ENCODE results near the gene PREX1.

Gene PREX1

DNA sequence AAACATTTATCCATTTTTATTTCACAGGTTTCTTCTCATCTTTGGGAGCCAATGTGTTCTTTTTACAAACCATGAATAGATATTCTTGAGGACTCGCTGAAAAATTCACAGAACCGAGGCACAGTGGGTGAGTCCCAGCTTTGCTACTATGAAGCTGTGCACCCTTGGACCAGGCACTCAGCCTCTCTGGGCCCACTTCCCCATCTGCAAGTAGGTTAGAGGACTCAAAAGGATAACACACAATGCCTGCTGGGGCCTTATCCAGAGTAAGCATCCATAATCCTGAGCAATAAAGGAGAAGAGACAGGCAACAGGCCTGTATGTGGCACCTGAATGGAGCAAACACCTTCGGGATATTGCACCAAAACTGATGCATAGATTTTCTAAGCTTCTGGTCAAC is 153.3 kb downstream of the PREX1 start:
- no peak for DNase-seq

DNA sequence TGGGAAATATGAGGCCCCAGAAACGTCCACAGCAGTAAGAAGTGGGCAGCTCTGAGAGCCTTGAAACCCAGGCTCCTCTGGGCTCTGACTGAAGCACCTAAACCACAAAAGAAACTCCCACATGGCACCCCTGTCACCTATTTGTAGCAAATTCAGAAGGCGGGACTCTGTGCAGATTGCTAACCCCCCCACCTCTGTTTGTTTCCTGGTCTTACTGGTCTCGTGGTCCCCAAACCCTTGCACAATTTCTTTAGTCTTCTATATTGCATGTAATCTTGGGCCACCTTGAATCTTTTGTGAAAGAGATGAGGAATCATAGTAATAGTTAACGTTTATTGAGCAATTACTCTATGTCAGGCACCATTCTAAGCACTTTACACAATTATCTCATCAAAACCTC is 154.3 kb downstream of the PREX1 start:
- no peak for DNase-seq

DNA sequence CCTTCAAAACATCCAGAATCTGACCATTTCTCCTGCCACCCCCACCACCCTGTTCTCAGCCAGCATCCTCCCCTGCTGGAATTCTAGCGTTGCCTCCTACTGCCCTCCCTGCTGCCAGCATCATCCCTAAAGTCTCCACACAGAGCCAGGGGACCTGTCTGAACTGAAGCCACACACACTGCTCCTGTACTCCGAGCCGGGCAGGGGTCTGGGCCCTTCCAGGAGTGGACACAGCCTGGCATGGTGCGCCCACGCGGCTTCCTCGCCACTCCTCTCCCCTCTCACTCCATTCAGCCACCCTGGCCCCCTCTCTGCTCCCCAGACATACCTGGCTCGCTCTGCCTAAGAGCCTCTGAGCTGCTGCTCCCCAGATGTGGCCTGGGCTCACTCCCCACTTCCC is 155.5 kb downstream of the PREX1 start:
- no peak for DNase-seq

DNA sequence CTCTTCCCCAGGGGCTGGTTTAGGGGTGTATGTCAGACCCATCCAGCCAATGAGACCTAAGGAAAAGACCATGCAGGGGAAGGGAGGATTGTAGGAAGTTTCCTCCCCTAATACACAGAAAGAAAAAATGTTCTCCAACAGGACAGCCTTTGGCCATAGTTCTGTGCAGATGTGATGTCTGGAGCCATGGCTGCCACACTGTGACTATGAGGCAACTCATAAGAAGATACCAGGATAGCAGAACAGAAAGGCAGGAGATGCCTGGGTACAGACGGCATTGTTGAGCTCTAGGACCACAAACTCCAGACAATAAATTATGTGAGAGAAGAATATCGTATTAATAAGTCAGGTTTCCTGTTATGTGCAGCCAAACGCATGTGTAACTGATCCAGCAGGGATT is 156.7 kb downstream of the PREX1 start:
- no peak for DNase-seq

DNA sequence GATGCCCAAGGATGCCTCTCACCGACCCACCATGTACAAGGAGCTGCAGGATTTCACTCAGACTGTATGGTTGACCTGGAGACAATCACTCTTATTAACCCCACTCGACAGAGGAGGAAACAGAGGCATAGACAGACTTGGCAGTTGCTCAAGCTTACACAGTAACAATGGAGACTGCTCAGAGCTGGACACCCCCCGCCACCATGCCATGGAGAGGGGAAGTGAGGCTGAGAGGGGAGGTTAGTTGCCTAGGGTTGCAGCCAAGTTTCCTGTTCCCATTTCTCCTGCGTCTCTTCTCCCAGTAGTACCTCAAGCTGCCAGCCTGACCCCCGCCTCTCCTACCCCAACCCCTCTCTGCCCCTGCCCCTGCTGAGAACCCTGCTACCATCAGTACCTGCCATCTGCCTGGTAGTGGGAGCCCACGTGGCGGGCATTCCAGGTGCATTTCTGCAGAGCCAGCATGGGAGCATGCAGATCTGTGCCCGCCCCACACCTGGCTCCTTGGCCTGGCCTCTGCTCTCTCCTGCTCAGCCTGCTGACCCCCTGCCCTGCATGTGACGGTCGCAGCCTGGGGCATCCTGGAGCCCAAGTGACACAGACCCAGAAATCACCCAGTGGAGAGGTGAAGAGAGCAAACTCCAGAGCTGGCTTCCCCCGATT is 157.7 kb downstream of the PREX1 start:
- no peak for DNase-seq

DNA sequence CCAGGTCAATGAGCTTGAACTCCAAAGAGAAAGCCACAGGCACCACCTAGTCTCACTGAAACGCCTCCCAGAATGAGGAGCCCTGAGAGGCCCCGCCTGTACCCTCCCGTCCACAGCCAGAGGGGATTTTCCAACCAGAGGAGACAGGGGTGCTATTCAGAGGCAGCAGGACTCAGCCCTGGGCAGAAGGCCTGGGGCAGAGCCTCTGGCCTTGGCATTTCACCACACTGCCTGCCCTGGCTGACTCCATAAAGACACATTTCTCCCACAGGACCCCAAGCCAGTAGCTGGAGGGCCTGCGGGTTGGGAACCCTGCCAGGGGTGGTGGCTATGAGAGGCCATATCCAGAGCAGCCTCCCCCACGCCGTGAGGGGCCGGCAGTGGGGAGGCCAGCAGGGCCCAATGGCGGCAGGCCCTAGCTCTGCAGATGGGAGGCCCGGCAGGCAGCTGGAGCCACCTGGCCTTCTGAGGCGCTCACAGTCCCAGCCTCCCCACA is 159.3 kb downstream of the PREX1 start:
- no peak for DNase-seq

DNA sequence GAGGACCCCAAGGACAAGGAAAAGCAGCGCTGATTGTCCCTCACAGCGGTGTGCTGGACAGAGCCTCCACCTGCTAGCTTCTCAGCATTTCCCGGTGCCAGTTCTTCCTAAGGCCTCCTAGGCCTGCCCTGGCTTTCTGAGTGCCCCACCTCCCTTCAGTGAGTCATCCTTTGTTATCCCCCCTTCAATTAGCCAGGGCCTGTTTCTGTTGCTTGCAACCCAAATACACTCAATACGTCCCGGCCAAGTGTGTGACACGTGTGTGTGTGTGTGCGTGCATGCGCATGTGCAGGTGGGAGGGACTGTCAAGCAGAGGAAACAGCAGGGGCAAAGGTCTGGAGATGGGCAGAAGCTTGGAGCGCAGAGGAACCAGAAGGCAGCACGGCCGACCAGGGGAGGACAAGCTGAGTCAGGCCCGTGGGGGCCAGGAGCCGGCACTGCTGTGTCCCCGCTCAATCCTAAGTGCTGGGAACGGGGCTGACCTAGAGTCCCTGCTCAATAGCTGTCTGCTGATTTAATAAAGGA is 159.8 kb downstream of the PREX1 start:
- no peak for DNase-seq

DNA sequence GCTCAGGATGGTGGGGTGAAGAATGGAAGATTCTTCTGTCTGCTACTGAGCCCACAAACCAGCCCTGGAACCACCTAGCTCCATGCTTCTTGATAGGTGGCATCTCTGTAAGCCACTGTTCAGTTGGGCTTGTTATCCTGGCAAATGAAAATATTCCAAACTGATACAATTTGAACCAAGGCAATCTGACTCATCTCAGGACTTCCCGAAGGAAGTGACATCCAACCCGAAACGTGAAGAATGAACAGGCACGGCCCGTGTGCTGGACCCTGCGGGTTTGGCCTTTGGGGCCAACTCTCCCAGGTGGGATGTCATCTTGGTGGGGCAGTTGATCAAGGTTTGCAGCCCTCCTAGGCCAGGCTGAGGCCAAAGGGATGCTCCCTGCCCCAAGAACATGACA is 160.3 kb downstream of the PREX1 start:
- DNase-seq = no peak

DNA sequence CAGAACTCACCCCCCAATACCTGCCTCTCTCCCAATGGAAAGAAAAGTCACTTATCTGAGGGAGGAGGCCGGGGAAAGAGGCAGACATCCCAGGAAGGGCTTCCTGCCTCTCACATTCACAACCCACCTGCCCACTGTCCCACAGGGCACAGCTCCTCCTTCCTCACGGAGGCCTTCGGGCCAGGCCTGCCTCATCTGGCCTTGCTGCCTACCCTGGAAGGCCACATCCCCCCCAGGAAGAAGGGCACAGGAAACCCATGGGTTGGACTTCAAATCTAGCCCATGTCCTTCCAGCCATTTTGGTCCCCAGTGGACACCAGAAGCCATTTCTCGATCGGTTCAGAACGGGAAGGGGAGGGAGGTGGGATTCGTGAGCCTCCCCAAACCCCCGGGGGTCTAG is 162.0 kb downstream of the PREX1 start:
- DNase-seq = no peak

DNA sequence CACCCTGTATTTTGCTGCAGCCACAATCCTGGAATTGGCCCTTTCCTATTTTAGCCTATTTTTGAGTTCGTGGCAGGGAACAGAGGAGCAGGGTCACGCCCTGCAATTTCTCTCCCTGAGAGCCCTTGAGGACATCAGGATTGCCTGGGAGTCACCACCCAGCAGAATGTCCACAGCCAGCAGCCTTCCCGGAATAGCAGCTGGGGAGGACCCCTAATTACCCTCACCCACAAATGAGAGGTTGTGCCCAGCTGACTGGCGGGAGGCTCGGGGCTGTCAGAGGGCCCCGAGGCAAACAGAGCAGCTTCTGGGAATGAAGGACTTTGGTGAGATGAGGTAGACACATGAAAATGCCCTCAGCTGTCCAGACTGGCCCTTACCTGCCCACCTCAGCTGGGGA is 165.1 kb downstream of the PREX1 start:
- no peak for DNase-seq

DNA sequence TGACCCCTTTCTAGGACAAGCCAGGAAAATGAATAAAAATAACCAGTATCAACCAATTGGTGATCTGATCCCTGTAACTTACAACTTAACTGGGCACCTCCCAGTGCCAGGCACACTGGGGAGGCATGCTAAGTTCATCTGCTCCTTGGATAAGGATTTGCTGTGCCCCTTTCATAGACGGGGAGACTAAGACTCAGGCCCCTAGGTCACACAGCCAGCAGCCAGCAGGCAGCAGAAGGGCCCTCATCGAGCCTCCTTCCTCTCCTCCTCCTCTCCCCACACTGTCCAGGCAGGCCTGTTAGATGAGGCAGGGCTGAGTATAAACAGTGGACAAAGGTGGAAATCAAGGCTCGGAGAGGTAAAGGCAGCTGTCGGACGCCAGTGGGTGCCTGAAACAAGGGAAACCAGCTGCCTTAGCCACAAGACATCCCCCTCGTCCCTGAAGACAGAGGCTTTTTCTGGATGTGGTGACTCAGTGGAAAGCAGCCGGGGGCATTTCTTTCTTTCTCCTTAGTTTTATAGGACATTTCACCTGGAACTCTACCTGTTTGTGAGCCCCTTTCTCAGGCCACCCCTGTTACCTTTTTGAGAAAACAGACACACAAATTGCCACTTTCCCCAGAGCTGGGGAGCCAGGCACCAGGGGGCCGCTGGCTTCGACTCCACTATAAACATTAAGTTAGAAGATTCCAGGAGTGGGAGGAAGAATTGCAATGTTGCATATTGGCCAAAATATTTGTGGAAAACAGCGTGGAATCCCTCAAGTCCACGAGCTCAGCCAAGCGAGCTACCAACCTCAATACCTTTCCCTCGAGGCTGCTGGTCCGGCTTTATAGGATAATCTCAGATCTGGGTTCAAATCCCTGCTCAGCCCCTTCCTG is 166.0 kb downstream of the PREX1 start:
- DNase-seq = no peak

DNA sequence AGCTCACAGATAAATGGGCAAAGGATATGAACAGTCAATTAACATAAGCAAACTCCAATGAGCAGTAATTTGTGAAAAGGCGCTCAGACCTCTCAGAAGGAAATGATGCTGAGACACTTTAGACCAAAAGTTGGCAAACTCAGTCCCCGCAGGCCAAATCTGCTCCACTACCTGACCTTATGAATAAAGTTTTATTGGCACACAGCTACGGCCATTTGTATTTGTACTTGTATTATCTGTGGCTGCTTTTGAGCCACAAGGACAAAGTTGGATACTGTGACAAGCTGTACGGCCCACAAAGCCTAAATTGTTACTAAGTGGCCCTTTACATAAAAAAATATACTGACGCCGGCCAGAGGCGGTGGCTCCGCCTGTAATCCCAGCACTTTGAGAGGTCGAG is 167.0 kb downstream of the PREX1 start:
- no peak for DNase-seq

DNA sequence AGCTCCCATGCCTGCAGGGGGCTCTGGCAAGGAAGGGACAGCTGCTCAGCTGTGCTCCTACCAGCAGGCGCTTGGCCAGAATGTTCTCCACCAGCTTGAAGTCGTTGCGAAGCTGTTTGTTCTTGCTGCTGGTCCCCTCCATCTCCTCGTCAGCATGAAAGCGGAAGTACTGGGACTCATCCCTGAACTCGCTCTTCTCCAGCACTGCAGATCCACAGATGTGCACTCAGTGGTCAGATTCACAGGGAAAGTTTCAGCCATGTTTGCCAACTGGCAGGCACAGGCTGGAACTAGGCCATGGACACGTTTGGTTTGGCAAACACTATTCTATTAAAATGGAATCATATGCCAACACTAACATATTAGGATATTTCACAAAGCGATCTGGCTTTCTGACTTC is 167.9 kb downstream of the PREX1 start:
- DNase-seq = no peak

DNA sequence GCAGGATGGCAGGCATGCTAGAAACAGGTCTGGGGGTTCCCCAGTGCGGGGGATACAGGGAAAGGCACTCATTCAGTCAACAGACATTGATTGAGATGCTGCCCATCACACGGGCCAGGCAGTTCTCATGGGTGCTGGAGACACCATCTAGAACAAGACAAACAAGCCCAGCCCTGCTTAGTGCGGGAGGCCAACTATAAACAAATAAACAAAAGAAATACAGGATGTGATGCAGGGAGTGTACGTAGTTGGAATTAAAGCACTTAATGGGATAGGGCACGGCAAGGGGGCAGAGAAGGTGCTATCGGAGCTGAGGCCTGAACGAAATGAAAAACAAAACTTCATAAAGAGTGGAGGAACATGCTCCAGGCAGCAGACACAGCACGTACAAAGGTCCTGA is 169.3 kb downstream of the PREX1 start:
- no peak for DNase-seq

DNA sequence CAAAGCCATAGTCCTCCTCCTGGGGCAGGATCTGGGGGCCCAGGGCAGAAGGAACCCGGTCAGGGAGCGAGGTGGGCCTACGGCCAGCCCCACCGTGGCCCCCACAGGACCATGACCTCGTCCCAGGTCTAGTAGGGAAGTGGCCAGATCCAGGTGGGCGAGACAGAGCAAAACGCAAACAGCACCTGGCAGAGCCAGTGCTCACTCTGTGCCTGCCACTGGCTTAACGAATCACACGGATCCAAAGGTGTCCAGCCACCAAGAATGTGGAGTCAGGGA is 169.7 kb downstream of the PREX1 start:
- DNase-seq = no peak

DNA sequence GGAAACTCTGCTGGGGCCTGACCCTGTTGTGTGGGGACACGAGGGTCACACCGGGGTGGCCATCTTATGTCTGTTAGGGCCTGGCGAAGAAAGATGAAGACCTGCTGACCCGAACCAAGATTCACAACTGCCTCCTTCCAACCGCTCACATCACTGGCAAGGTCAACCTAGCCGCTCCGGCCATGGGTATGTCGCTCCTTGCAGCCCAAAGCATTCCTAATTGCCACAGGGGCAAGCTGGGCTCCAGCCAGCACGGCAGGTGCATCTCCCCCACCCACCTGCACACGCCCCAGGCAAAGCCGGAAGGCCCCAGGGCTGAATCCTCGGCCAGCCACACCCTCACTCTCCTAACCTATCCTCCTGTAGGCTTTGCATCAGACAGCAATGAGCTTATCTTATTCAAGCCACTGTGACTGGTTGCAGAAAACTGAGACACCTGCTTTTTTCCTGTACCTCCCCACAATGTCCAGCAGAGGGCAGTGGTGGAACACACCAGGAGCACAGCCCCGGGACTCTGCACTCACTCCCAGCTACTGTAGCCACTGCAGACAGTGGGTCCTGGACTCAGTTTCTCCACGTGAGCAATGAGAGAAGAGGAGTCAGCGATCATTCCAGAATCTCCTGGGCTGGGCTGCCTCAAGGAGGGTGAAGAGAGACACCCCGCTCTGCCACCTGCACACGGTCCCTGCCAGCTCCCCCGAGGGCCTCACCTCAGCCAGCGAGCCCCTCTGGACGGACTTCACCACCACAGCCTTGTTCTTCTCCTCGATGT is 170.2 kb downstream of the PREX1 start:
- DNase-seq = peak; percentile 64

DNA sequence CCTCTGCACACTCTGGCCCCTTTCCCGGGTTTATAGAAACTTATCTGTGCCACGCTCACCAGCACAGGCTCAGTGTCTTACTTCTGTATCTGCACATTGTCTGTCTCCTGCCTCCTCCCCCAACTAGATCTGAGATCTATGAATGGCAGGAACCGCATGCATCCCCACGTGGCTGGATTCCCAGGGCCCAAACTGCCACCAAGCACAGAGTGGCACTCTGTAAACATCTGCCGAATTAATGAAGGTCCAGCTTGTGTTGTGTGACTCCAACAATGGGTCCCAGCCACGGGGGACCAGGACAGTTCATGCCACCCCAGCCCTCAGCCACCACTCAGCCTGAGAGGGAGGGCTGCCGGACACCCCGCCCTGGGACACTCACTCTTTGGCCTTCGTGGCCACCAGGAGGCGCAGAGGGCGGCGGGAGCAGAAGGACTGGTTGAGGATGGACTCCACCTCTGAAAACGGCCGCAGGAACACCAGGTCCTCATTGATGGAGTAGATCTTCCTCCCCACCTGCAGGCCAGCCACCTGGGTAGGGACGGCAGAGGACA is 171.1 kb downstream of the PREX1 start:
- no peak for DNase-seq

DNA sequence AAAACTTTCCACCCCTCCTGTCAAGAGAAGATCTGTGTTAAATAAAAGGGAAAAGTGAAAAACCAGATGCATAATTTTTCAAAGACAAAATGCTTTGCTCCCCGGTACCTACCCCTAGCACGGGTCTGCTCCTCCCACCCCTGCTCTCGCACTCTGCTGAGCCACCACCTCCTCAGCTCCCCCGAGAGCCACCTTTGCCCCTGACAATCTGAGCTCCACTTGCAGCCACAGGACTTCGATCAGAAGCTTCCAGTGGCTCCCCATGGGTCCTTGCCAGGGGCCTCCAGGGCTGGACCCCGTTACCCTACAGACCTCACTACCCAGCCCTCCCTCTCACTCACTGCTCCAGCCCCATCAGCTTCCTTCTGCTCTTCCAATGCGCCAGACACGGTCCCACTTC is 171.7 kb downstream of the PREX1 start:
- no peak for DNase-seq

DNA sequence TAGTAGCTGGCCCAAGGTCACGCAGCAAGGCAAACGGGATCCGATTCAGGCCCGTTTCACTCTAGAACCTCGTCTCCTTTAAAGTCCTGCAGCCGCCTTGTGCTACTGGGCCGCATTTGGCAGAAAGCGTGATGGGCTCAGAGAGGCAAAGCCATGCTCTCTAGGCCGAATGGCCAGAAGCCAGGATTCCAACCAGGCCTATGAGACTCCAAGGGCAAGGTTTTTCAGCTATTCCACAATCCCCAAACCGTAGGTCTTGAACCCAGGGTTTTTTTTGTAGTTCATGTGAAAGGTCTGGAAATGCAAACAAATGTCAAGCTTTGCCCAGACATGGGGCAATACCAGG is 174.1 kb downstream of the PREX1 start:
- no peak for DNase-seq

DNA sequence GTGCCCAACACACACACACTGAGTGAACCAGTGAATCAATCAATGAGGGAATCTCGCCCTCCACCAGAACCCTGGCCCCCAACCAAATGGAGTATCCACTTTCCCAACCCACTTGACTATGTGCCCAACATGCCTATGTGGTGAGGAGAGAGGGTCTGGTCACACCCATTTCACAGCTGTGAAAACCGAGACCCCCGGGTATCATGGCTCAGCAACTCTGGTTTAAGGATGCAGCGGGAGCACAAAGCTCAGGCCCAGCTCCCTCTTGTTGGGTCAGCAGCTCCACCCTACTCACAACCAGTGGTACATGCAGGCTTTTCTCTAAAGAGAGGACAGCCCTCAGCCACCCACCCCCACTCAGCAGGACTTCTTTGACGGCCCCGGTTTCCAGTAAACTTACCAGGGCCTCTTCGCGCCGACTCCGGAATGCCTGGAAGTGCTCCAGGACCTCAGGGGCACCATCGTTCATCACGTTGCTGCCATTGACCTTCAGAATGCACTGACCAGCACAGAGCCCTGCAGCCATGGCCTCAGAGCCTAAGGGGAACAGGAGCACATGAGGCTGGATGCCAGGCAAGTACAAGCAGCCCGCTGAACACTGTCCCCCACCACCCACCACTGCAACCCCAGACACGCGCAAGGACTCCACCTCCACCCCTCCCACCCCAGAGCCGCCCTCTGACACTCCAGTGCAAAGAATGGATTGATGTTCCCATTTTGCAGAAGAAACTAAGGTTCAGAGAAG is 174.7 kb downstream of the PREX1 start:
- DNase-seq = no peak

DNA sequence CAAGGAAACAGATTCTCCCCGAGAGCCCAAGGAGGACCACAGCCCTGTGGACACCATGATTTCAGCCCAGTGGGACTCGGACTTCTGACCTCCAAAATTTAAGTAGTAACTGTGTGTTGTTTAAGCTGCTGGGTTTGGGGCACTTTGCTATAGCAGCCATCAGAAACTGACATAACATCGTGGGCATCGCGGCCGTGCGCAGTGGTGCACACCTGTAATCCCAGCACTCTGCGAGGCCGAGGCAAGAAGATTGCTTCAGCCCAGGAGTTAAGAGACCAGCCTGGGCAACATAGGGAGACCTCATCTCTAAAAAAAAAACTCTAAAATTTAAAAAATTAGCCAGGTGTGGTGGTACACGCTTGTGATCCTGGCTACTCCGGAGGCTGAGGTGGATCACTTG is 175.8 kb downstream of the PREX1 start:
- DNase-seq = no peak

DNA sequence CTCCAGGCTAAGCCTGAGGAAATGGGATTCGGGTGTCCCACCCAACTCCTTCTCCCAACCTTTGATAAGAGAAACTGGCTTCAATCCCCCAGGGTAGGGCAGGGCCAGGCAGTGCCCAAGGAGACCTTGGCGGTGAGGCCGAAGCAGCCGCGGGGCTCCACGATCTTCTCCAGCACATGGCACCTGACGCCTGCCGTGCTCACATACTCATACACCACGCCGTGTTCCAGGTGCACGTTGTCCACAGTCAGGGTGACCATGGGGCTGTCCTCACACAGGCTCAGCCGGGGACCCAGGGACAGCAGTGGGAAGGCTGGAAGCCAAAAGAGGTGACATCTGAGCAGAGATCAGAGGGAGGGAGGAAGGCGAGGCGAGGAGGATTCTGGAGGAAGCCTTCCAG is 176.5 kb downstream of the PREX1 start:
- no peak for DNase-seq

DNA sequence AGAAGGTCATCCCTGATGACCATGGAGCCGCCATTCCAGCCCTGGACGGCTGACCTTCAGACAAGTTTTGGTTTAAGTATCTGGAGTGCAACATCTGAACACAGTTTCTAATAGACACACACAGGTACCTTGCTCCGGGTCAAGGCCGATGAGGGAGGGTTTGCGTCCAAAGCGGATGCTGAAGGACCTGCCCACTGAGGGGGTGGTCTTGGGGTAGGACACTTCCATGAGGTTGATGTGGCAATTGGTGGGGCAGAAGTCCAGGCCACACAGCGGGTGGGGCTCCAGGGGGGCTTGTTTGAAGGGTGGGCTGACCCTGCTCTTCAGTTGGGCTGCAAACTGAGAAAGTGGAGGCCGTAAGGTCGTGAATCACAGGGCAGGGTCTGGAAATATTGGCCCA is 177.9 kb downstream of the PREX1 start:
- DNase-seq = no peak

Measured in NCI-H1092 (cell line).